Natural killer cell (primary cell): ENCODE measurements around the gene KIF26A. TPM values are rescaled to one million over a fixed set of nuclear protein-coding genes. Genes with fewer than 3 reads are reported as not detected.

Experiments
- ATAC-seq, 3 donors: fragments of 150-1000 bp in 2 of 3; fragments of 200-7000 bp in 1 of 3; cut with Tn5 transposase; 1 replicate in 1 of 3; 2 replicates in 2 of 3; pipeline ENCODE4 v1.10.0; 2021; ENCODE audit warnings: mild to moderate bottlenecking in 2 of 3, moderate library complexity in 2 of 3
- DNase-seq, 2 donors: peaks; one replicate each; pipeline versions ENCODE4 v3.0.0 to v3.0.0-alpha.2; 2013 to 2021; ENCODE audit warnings: mixed read lengths in 1 of 2
- H3K27ac ChIP-seq: one replicate; pipeline ENCODE4 v1.5.1; 2013; ENCODE audit warnings: mild to moderate bottlenecking, low read length
- H3K27me3 ChIP-seq: one replicate; pipeline ENCODE4 v1.6.1; 2013; ENCODE audit warnings: low read length; ENCODE audit not compliant: control insufficient read depth, insufficient read depth
- H3K36me3 ChIP-seq: one replicate; pipeline ENCODE4 v1.6.1; 2013; ENCODE audit warnings: low read length; ENCODE audit not compliant: control insufficient read depth, insufficient read depth
- H3K4me1 ChIP-seq: one replicate; pipeline ENCODE4 v1.6.1; 2013; ENCODE audit warnings: low read length; ENCODE audit not compliant: control insufficient read depth, insufficient read depth
- H3K4me3 ChIP-seq: one replicate; pipeline ENCODE4 v1.5.1; 2013; ENCODE audit warnings: low read length
- H3K9me3 ChIP-seq: one replicate; pipeline ENCODE4 v1.6.1; 2013; ENCODE audit warnings: low read length; ENCODE audit not compliant: control insufficient read depth, insufficient read depth
- H3K27ac Mint-ChIP-seq, 2 donors: one replicate each; pipeline ENCODE4 v1.8.0; 2022; ENCODE audit warnings: mild to moderate bottlenecking in 2 of 2, mixed read lengths in 2 of 2, moderate library complexity in 1 of 2
- H3K27me3 Mint-ChIP-seq, 2 donors: one replicate each; pipeline ENCODE4 v1.8.0; 2022; ENCODE audit warnings: low read depth in 2 of 2, mixed read lengths in 2 of 2
- H3K36me3 Mint-ChIP-seq: one replicate; pipeline ENCODE4 v1.8.0; 2022; ENCODE audit warnings: mixed read lengths
- H3K4me1 Mint-ChIP-seq, 2 donors: one replicate each; pipeline ENCODE4 v1.8.0; 2022; ENCODE audit warnings: mixed read lengths in 2 of 2
- H3K4me3 Mint-ChIP-seq: one replicate; pipeline ENCODE4 v1.8.0; 2022; ENCODE audit warnings: mild to moderate bottlenecking, moderate library complexity, mixed read lengths
- H3K9me3 Mint-ChIP-seq, 2 donors: one replicate each; pipeline ENCODE4 v1.8.0; 2022; ENCODE audit warnings: mixed read lengths in 2 of 2
- CTCF ChIP-seq: fragments of 200-600 bp; IDR thresholded peaks from one replicate; pipeline ENCODE4 v1.8.0; 2022; ENCODE audit warnings: antibody characterized with exemption
- WGBS: methylation state at CpG from one replicate; pipeline ENCODE4 v1.1.7; 2013; ENCODE audit warnings: missing lambda C conversion rate; ENCODE audit not compliant: insufficient coverage; 5-methylcytosine and 5-hydroxymethylcytosine counted together
- intact Hi-C: fragments of 100-400 bp; cut with micrococcal nuclease; formaldehyde crosslinking; loops from one replicate; pipeline ENCODE4 v1.14.2; 2022
- total RNA-seq, 4 donors: library from RNA; stranded (reverse); fragments of 120-200 nt in 1 of 4; gene quantifications; one replicate each; pipeline versions ENCODE4 v1.2.3 to v1.2.4, GENCODE V29; 2013 to 2022

The KIF26A gene
- total RNA-seq, 3 donors from 2014 or later (not counting 1 experiment from before 2014, with no cell fraction given) = not detected

GRCh38 chr14:104121142-104121541 is 17.2 kb upstream of the KIF26A start:
- Mint-ChIP-seq H3K27ac (no peak overlapping the region), H3K4me3 (no peak overlapping the region), H3K4me1 (no peaks in the 10 kb centered on the region), H3K27me3 (peaks cover 9 to 29% of the 10 kb centered on the region in 2 donors), H3K9me3 (peaks cover 5 to 7% of the 10 kb centered on the region in 2 donors), H3K36me3 (peaks cover 11% of the 10 kb centered on the region)
- intact Hi-C loops = no loop called here
- ATAC-seq = no peak
- Histone ChIP-seq H3K27ac (no peak overlapping the region), H3K4me1 (peaks cover 4% of the 10 kb centered on the region), H3K9me3 (no peaks in the 10 kb centered on the region), H3K4me3 (no peak overlapping the region), H3K27me3 (peaks cover 4% of the 10 kb centered on the region), H3K36me3 (no peaks in the 10 kb centered on the region)
- no peak for TF ChIP-seq CTCF
- DNase-seq = no peak
- 77% methylated on average over 5 of the region's 5 CpGs for WGBS

- intact Hi-C loops = no loop called here
Observed at GRCh38 chr14:104123879-104124278, 14.5 kb upstream of the KIF26A start.

GRCh38 chr14:104125011-104125410 is 13.4 kb upstream of the KIF26A start:
- Mint-ChIP-seq H3K9me3 (peaks cover 9 to 13% of the 10 kb centered on the region in 2 donors), H3K36me3 (peaks cover 18% of the 10 kb centered on the region), H3K27ac (no peak overlapping the region), H3K27me3 (peaks cover 21 to 50% of the 10 kb centered on the region in 2 donors), H3K4me1 (no peaks in the 10 kb centered on the region), H3K4me3 (no peak overlapping the region)
- Histone ChIP-seq H3K27me3 (peaks cover 3% of the 10 kb centered on the region), H3K27ac (no peak overlapping the region), H3K4me3 (no peak overlapping the region), H3K36me3 (no peaks in the 10 kb centered on the region), H3K9me3 (peaks cover 2% of the 10 kb centered on the region), H3K4me1 (no peaks in the 10 kb centered on the region)
- WGBS = 94% methylated on average over 2 of the region's 4 CpGs
- ATAC-seq = no peak
- intact Hi-C loops = no loop called here
- no peak for TF ChIP-seq CTCF
- DNase-seq = no peak

More at GRCh38 chr14:104123879-104124278, 14.5 kb upstream of the KIF26A start:
- Mint-ChIP-seq H3K27ac (no peak overlapping the region), H3K9me3 (peaks cover 5 to 7% of the 10 kb centered on the region in 2 donors), H3K4me1 (no peaks in the 10 kb centered on the region), H3K36me3 (peaks cover 11% of the 10 kb centered on the region), H3K27me3 (peaks cover 12 to 41% of the 10 kb centered on the region in 2 donors), H3K4me3 (no peak overlapping the region)
- Histone ChIP-seq H3K4me1 (no peaks in the 10 kb centered on the region), H3K9me3 (no peaks in the 10 kb centered on the region), H3K36me3 (no peaks in the 10 kb centered on the region), H3K27me3 (peaks cover 4% of the 10 kb centered on the region), H3K4me3 (no peak overlapping the region), H3K27ac (no peak overlapping the region)
- TF ChIP-seq CTCF = no peak
- DNase-seq (no peak), ATAC-seq (no peak)
- WGBS = no CpG with 5 or more reads among the region's 1 CpG

GRCh38 chr14:104126753-104127152 is 11.6 kb upstream of the KIF26A start:
- no peak overlapping the region for H3K27ac Mint-ChIP-seq
- no peaks in the 10 kb centered on the region for H3K4me1 ChIP-seq
- peaks cover 0 to 5% of the 10 kb centered on the region in 2 donors for H3K4me1 Mint-ChIP-seq
- peaks cover 9 to 15% of the 10 kb centered on the region in 2 donors for H3K9me3 Mint-ChIP-seq
- intact Hi-C loops = no loop called here
- H3K4me3 Mint-ChIP-seq = no peak overlapping the region
- peaks cover 11% of the 10 kb centered on the region for H3K9me3 ChIP-seq
- 94% methylated on average over 2 of the region's 2 CpGs for WGBS
- no peak overlapping the region for H3K4me3 ChIP-seq
- no peak for ATAC-seq
- no peak for TF ChIP-seq CTCF
- no peak overlapping the region for H3K27ac ChIP-seq
- peaks cover 3% of the 10 kb centered on the region for H3K27me3 ChIP-seq
- H3K36me3 Mint-ChIP-seq = peaks cover 20% of the 10 kb centered on the region
- peaks cover 26 to 53% of the 10 kb centered on the region in 2 donors for H3K27me3 Mint-ChIP-seq
- H3K36me3 ChIP-seq = no peaks in the 10 kb centered on the region
- DNase-seq = no peak
